Measurements from ENCODE around the gene SRP68.

Gene SRP68

GRCh38 chr17:76082326-76083251, 10.3 kb upstream of the SRP68 start:
- DNase-seq = peak; percentile 84
- Histone ChIP-seq H3K4me1 (peaks cover 31% of the 10 kb centered on the region), H3K36me3 (peaks cover 12% of the 10 kb centered on the region), H3K4me3 (ENCODE audit: low read depth, low read length) (no peak overlapping the region), H3K9me3 (no peaks in the 10 kb centered on the region), H3K27me3 (peaks cover 22% of the 10 kb centered on the region)
- TF ChIP-seq, protein P1, sequence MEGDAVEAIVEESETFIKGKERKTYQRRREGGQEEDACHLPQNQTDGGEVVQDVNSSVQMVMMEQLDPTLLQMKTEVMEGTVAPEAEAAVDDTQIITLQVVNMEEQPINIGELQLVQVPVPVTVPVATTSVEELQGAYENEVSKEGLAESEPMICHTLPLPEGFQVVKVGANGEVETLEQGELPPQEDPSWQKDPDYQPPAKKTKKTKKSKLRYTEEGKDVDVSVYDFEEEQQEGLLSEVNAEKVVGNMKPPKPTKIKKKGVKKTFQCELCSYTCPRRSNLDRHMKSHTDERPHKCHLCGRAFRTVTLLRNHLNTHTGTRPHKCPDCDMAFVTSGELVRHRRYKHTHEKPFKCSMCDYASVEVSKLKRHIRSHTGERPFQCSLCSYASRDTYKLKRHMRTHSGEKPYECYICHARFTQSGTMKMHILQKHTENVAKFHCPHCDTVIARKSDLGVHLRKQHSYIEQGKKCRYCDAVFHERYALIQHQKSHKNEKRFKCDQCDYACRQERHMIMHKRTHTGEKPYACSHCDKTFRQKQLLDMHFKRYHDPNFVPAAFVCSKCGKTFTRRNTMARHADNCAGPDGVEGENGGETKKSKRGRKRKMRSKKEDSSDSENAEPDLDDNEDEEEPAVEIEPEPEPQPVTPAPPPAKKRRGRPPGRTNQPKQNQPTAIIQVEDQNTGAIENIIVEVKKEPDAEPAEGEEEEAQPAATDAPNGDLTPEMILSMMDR (IDR thresholded peaks at IDR 0.05; ENCODE audit: low read depth, low read length) = no peak

GRCh38 chr17:76081295-76082210, 9.2 kb upstream of the SRP68 start:
- DNase-seq = no peak
- H3K9me3 ChIP-seq = no peaks in the 10 kb centered on the region
- peaks cover 35% of the 10 kb centered on the region for H3K4me1 ChIP-seq
- H3K27me3 ChIP-seq = peaks cover 32% of the 10 kb centered on the region
- TF ChIP-seq, protein P1 (IDR thresholded peaks at IDR 0.05; ENCODE audit: low read depth, low read length) = no peak
- no peak overlapping the region for H3K4me3 ChIP-seq (ENCODE audit: low read depth, low read length)
- peaks cover 12% of the 10 kb centered on the region for H3K36me3 ChIP-seq

DNA sequence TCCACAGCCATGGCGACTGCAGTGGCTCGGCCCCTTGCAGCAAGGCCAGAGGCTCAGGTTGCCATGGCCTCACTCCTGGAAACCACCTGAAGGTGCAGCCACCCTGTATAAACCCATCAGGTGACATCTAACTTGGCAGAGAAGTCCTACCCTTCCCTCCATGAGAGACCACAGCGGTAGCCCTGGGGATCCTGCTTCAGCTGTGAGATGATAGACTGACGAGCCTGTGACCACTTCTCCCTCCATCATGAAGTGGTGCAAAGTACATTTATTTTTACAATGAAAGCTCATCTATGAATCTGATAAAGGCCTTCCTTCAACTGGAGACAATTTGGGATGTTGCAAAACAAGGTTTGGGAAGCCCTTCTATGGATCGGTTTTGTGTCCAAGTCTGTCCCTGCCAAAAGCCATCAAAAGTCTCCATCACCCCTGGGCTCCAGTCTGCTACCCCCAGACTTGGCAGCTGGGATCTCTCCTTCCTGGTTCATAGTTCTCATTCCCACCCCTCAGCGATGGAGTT, 8.5 kb upstream of the SRP68 start:
- peaks cover 40% of the 10 kb centered on the region for H3K27me3 ChIP-seq
- TF ChIP-seq, protein P1 (IDR thresholded peaks at IDR 0.05; ENCODE audit: low read depth, low read length) = no peak
- no peaks in the 10 kb centered on the region for H3K9me3 ChIP-seq

GRCh38 chr17:76079956-76080767, 7.8 kb upstream of the SRP68 start:
- peaks cover 2% of the 10 kb centered on the region for H3K36me3 ChIP-seq
- no peaks in the 10 kb centered on the region for H3K9me3 ChIP-seq
- TF ChIP-seq, protein P1 (IDR thresholded peaks at IDR 0.05; ENCODE audit: low read depth, low read length) = peak; percentile 36
- H3K27me3 ChIP-seq = peaks cover 46% of the 10 kb centered on the region
- H3K4me3 ChIP-seq (ENCODE audit: low read depth, low read length) = no peak overlapping the region
- DNase-seq = no peak
- peaks cover 35% of the 10 kb centered on the region for H3K4me1 ChIP-seq

More for the DNA sequence above, 8.5 kb upstream of the SRP68 start:
- peaks cover 35% of the 10 kb centered on the region for H3K4me1 ChIP-seq
- H3K4me3 ChIP-seq (ENCODE audit: low read depth, low read length) = no peak overlapping the region
- no peak for DNase-seq
- H3K36me3 ChIP-seq = peaks cover 9% of the 10 kb centered on the region

DNA sequence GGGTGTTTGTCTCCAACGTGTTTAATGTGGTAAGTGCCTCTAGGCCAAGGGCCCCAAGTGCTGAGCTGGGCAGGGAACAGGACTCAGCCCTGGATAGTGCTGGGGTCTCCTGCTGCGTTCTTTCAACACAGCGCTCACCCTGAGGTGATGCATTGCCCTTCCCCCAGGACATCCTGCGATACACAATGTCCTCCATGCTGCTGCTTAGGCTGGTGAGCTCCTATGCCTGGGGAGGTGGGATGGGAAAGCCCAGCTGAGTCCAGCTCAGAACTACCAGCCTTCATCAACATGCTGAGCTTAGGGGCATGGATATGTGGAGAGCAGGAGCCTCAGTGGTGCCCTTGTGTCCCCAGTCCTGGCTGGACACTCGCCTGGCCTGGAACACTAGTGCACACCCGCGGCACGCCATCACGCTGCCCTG, 7.2 kb upstream of the SRP68 start:
- Histone ChIP-seq H3K9me3 (no peaks in the 10 kb centered on the region), H3K4me1 (peaks cover 35% of the 10 kb centered on the region), H3K27me3 (peaks cover 53% of the 10 kb centered on the region), H3K36me3 (no peaks in the 10 kb centered on the region; the same call in none of the 2 replicates), H3K4me3 (ENCODE audit: low read depth, low read length) (no peak overlapping the region)
- TF ChIP-seq, protein P1 (IDR thresholded peaks at IDR 0.05; ENCODE audit: low read depth, low read length) = no peak
- no peak for DNase-seq
